Cardiac fibroblast (primary cell): ENCODE results near the gene HBZ.
"Not testable (repeated sequence)": the region's sequence is repeated elsewhere in the genome, so short reads cannot be mapped to it uniquely, and the experiment has no call there.

ENCODE experiments used
- DNase-seq, 2 donors: peaks; one replicate each; pipeline versions ENCODE4 v3.0.0 to v3.0.0-alpha.2; 2010; ENCODE audit warnings: low read depth in 2 of 2
- H3K4me3 ChIP-seq, 2 donors: replicated peaks in 1 of 2; 1 replicate in 1 of 2; 2 replicates in 1 of 2; pipeline ENCODE4 v1.5.1; 2011; ENCODE audit warnings: low read depth in 2 of 2, low read length in 2 of 2, mild to moderate bottlenecking in 2 of 2, moderate library complexity in 1 of 2
- CTCF ChIP-seq: IDR thresholded peaks from one replicate; pipeline ENCODE4 v1.5.1; 2011; ENCODE audit warnings: low read depth, mild to moderate bottlenecking, low read length, inconsistent platforms

The HBZ gene

GRCh38 chr16:194516-194915 lies 42.1 kb downstream of the HBZ start:
- no peak overlapping the region for H3K4me3 ChIP-seq
- DNase-seq: peak in 1 of 2 donors; percentile 49
- TF ChIP-seq CTCF: no peak

- no peak for TF ChIP-seq CTCF
- peak; percentile 41 to 78 for DNase-seq
Observed at GRCh38 chr16:200388-200787, 47.9 kb downstream of the HBZ start.

GRCh38 chr16:203246-203645 lies 50.8 kb downstream of the HBZ start:
- DNase-seq: no peak
- no peak for TF ChIP-seq CTCF
- no peak overlapping the region for H3K4me3 ChIP-seq

More at GRCh38 chr16:200388-200787, 47.9 kb downstream of the HBZ start:
- no peak overlapping the region for H3K4me3 ChIP-seq

GRCh38 chr16:204046-204445 lies 51.6 kb downstream of the HBZ start:
- DNase-seq, H3K4me3 ChIP-seq: not testable (repeated sequence)
